ENCODE data around the gene GAB3. TPM values are rescaled to one million over a fixed set of nuclear protein-coding genes. Genes with fewer than 3 reads are reported as not detected.

GAB3 gene
- total and polyA plus RNA-seq, 9 of the 15 experiments (the other 6 are each of a cell fraction or from before 2014, with no cell fraction given): 16.1 to 31.4 (median 20.2) TPM

DNA sequence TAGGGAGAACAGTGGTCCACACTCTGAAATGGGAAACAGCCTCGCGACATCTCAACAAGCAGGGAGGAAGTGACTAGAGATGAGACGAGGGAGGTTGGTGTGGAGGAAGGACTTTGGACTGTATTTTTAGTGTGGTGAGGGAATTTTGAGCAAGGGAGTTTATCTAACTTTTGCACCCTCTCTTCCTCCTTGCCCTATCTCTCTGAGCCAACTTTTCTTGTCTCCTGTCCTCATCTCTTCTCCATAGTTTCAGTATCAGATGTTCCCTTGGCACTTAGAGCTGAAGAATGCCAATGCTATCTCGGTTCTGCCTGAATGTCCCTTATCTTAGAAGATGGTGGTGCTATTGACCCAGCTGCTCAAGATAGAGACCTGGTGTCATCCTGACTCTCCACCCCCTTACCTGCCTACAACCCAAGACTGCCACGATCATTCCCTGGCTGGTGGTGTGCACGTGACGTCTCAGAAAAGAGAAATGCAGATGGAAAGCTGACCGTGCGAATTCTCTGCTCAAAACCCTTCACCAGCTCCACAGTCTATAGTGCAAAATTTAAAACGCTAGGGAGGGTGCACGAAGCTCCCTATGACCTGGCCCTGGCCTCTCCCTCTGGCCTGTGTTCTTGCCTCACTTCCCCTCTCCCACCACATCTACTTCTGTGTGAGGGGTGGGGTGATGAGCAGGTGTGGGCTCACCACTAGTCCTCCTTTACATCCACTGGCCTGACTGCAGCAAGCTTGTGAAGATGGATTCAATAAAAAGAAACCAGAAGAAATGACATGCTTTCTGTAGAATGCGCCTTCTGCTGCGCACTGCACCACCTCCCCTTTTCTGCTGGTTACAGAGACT lies 33.5 kb upstream of the GAB3 start (continued):
- TF ChIP-seq, protein P1, sequence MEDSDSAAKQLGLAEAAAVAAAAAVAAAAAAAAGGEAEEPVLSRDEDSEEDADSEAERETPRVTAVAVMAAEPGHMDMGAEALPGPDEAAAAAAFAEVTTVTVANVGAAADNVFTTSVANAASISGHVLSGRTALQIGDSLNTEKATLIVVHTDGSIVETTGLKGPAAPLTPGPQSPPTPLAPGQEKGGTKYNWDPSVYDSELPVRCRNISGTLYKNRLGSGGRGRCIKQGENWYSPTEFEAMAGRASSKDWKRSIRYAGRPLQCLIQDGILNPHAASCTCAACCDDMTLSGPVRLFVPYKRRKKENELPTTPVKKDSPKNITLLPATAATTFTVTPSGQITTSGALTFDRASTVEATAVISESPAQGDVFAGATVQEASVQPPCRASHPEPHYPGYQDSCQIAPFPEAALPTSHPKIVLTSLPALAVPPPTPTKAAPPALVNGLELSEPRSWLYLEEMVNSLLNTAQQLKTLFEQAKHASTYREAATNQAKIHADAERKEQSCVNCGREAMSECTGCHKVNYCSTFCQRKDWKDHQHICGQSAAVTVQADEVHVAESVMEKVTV (CRISPR knock-in tag; IDR thresholded peaks at IDR 0.05): no peak
- TF ChIP-seq SMAD1 (IDR thresholded peaks at IDR 0.05; ENCODE audit: low read depth, low read length, partially characterized antibody) (no peak), CBX1 (IDR thresholded peaks at IDR 0.05; ENCODE audit: low read depth) (no peak), IRF2 (CRISPR knock-in tag; IDR thresholded peaks at IDR 0.05) (no peak), CHCHD3 (CRISPR knock-in tag; IDR thresholded peaks at IDR 0.05) (no peak), BRD4 (IDR thresholded peaks at IDR 0.05) (no peak), TCF3 (CRISPR knock-in tag; IDR thresholded peaks at IDR 0.05) (peak; percentile 75), SIRT6 (IDR thresholded peaks at IDR 0.05; ENCODE audit: low read depth, low read length) (no peak), SOX6 (IDR thresholded peaks at IDR 0.05) (peak; percentile 41; the same call in 1 of the 2 replicates), EHMT2 (IDR thresholded peaks at IDR 0.05) (no peak), RBM25 (IDR thresholded peaks at IDR 0.05; ENCODE audit: low read depth, low read length, severe bottlenecking) (no peak), CHD1 (IDR thresholded peaks at IDR 0.05; ENCODE audit: low read length) (no peak), KDM4B (IDR thresholded peaks at IDR 0.05; ENCODE audit: borderline replicate concordance in 2 of 2, low read depth in 1 of 2) (no peak), MTA3 (IDR thresholded peaks at IDR 0.05; ENCODE audit: borderline replicate concordance) (no peak), SRSF7 (optimal IDR thresholded peaks at IDR 0.05; ENCODE audit: low read depth, low read length) (no peak), GATAD2B (IDR thresholded peaks at IDR 0.05; ENCODE audit: borderline replicate concordance) (no peak), SMAD3 (CRISPR knock-in tag; conservative IDR thresholded peaks at IDR 0.05) (no peak), LEF1 (IDR thresholded peaks at IDR 0.05) (no peak), POLR2H (tag; IDR thresholded peaks at IDR 0.05; ENCODE audit: low read depth) (no peak), RFX5 (IDR thresholded peaks at IDR 0.05; ENCODE audit: low read depth, low read length) (no peak), KLF1 (tag; IDR thresholded peaks at IDR 0.05) (no peak), CBX5 (IDR thresholded peaks at IDR 0.05; ENCODE audit: borderline replicate concordance, low read depth) (no peak), PHB2 (IDR thresholded peaks at IDR 0.05; ENCODE audit: low read depth) (no peak), ZNF444 (CRISPR knock-in tag; IDR thresholded peaks at IDR 0.05) (no peak), SREBF1 (IDR thresholded peaks at IDR 0.05; ENCODE audit: borderline replicate concordance, low read depth, low read length) (no peak), ZNF134 (CRISPR knock-in tag; conservative IDR thresholded peaks at IDR 0.05) (no peak)
- TF ChIP-seq, protein P2, sequence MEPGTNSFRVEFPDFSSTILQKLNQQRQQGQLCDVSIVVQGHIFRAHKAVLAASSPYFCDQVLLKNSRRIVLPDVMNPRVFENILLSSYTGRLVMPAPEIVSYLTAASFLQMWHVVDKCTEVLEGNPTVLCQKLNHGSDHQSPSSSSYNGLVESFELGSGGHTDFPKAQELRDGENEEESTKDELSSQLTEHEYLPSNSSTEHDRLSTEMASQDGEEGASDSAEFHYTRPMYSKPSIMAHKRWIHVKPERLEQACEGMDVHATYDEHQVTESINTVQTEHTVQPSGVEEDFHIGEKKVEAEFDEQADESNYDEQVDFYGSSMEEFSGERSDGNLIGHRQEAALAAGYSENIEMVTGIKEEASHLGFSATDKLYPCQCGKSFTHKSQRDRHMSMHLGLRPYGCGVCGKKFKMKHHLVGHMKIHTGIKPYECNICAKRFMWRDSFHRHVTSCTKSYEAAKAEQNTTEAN (CRISPR knock-in tag; IDR thresholded peaks at IDR 0.05): no peak
- TF ChIP-seq, protein P3, sequence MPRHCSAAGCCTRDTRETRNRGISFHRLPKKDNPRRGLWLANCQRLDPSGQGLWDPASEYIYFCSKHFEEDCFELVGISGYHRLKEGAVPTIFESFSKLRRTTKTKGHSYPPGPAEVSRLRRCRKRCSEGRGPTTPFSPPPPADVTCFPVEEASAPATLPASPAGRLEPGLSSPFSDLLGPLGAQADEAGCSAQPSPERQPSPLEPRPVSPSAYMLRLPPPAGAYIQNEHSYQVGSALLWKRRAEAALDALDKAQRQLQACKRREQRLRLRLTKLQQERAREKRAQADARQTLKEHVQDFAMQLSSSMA (CRISPR knock-in tag; IDR thresholded peaks at IDR 0.05): no peak
- TF ChIP-seq, protein P4, sequence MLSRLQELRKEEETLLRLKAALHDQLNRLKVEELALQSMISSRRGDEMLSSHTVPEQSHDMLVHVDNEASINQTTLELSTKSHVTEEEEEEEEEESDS (CRISPR knock-in tag; IDR thresholded peaks at IDR 0.05): no peak

All from K562 (cell line).